Naive B cell (primary cell): ENCODE results near the gene SCRG1. TPM values are rescaled to one million over a fixed set of nuclear protein-coding genes. Genes with fewer than 3 reads are reported as not detected.
A peak's percentile ranks its signal among the peaks of the same experiment; 100 is the strongest.

Source experiments
- ATAC-seq, 2 donors: fragments of 150-1000 bp; cut with Tn5 transposase; 2 replicates each; pipeline ENCODE4 v1.10.0; 2021; ENCODE audit warnings: low read depth in 2 of 2, mild to moderate bottlenecking in 2 of 2, moderate library complexity in 2 of 2
- DNase-seq: peaks from one replicate; pipeline ENCODE4 v3.0.0; 2022
- H3K27ac Mint-ChIP-seq, 6 donors: one replicate each; pipeline ENCODE4 v1.8.0; 2020 to 2022; ENCODE audit warnings: mild to moderate bottlenecking in 6 of 6, mixed read lengths in 6 of 6, moderate library complexity in 5 of 6, inconsistent platforms in 2 of 6
- H3K27me3 Mint-ChIP-seq, 3 donors: one replicate each; pipeline ENCODE4 v1.8.0; 2021 to 2022; ENCODE audit warnings: mixed read lengths in 3 of 3, mild to moderate bottlenecking in 1 of 3
- H3K36me3 Mint-ChIP-seq, 2 donors: one replicate each; pipeline ENCODE4 v1.8.0; 2020 to 2022; ENCODE audit warnings: mixed read lengths in 2 of 2, inconsistent platforms in 1 of 2, mild to moderate bottlenecking in 1 of 2
- H3K4me1 Mint-ChIP-seq, 3 donors: one replicate each; pipeline ENCODE4 v1.8.0; 2020 to 2022; ENCODE audit warnings: mixed read lengths in 3 of 3, inconsistent platforms in 1 of 3, mild to moderate bottlenecking in 1 of 3, moderate library complexity in 1 of 3
- H3K4me3 Mint-ChIP-seq, 8 donors: one replicate each; pipeline ENCODE4 v1.8.0; 2020 to 2022; ENCODE audit warnings: mild to moderate bottlenecking in 8 of 8, mixed read lengths in 8 of 8, moderate library complexity in 8 of 8, inconsistent platforms in 2 of 8
- H3K9me3 Mint-ChIP-seq, 7 donors: one replicate each; pipeline ENCODE4 v1.8.0; 2020 to 2022; ENCODE audit warnings: mixed read lengths in 7 of 7, mild to moderate bottlenecking in 5 of 7, inconsistent platforms in 2 of 7, moderate library complexity in 1 of 7
- polyA plus RNA-seq, 6 donors: library from polyadenylated mRNA; unstranded; fragments of 300-500 nt; fragmentation: Illumina TruSeq; gene quantifications; one replicate each; pipeline ENCODE4 v1.2.3, GENCODE V29; 2021; ENCODE audit warnings: low read depth in 6 of 6

SCRG1 gene
- polyA plus RNA-seq, 6 donors from 2014 or later = 0.09 TPM; not detected in 5

DNA sequence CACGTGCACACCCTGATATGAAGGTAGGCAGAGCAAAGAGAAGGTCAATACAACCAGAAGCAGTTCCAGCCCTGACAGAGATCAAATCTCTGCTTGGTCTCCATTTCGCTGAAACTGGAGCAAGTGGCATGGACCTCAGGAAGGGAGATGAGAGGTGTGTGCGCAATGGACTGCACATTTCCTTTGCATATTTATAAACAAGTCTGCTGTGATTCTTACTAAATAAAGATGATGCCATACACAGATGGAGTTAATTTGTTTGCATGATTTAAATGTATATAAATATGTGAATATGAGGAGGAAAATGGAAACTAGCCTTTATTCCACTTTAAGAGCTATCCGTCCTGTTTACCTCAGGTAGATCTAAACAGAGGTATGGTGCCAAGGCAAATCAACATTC lies 2.1 kb upstream of the SCRG1 start:
- DNase-seq = no peak
- H3K27ac Mint-ChIP-seq = no peak overlapping the region
- H3K4me1 Mint-ChIP-seq = no peaks in the 10 kb centered on the region
- H3K4me3 Mint-ChIP-seq = no peak overlapping the region
- no peaks in the 10 kb centered on the region for H3K9me3 Mint-ChIP-seq
- peaks cover 0 to 1% of the 10 kb centered on the region in 2 donors for H3K36me3 Mint-ChIP-seq
- H3K27me3 Mint-ChIP-seq = no peaks in the 10 kb centered on the region
- ATAC-seq = no peak

DNA sequence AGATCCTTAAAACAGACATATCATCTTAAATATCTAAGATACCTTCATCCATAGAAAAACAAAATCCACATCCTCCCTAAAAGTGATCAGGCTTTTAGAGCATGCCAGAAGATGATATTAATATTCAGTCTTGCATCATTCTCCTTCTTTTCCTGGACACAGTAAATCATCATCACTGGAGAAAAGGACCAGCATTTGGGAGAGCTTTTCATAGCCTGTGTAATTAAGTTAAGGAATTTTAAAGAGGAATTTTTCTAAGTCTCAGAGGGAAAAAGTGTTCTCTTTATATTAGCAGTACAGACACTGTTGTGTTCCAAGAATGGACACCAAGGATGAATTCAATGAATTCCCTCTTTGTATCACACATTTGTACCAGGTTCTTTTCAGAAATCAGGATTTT lies 696 bp downstream of the SCRG1 start:
- no peak for DNase-seq
- Mint-ChIP-seq H3K9me3 (peaks cover 0 to 4% (median 0%) of the 10 kb centered on the region in 7 donors), H3K27me3 (no peaks in the 10 kb centered on the region), H3K4me3 (no peak overlapping the region), H3K27ac (no peak overlapping the region), H3K4me1 (no peaks in the 10 kb centered on the region), H3K36me3 (peaks cover 0 to 13% of the 10 kb centered on the region in 2 donors)
- ATAC-seq = no peak

DNA sequence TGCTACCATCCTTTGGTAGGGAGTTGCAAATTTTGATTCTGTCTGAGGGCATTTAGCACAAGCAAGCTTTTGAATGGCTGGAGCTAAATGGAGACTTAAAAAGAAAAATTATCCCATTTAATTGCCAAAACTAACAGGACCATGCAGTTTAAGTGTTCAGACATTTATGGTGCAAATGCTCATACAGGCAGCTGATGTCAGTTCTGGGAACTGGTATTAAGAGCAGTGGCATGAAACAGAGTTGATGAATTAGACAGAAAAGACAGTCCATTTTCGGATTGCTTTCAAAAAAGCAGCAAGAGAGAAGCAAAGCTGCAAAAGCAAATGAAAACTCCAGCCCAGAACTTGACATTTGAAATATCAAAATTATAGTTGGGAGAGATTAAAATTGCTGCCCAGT lies 1.3 kb downstream of the SCRG1 start:
- H3K36me3 Mint-ChIP-seq = peaks cover 0 to 13% of the 10 kb centered on the region in 2 donors
- no peaks in the 10 kb centered on the region for H3K27me3 Mint-ChIP-seq
- no peak overlapping the region for H3K27ac Mint-ChIP-seq
- H3K4me3 Mint-ChIP-seq = no peak overlapping the region
- ATAC-seq (no peak), DNase-seq (no peak)
- H3K9me3 Mint-ChIP-seq = peaks cover 0 to 4% (median 0%) of the 10 kb centered on the region in 7 donors
- no peaks in the 10 kb centered on the region for H3K4me1 Mint-ChIP-seq

- DNase-seq (no peak), ATAC-seq (no peak)
- Mint-ChIP-seq H3K4me3 (no peak overlapping the region), H3K27me3 (no peaks in the 10 kb centered on the region), H3K27ac (no peak overlapping the region), H3K36me3 (peaks cover 0 to 13% of the 10 kb centered on the region in 2 donors), H3K4me1 (no peaks in the 10 kb centered on the region), H3K9me3 (peaks cover 0 to 4% (median 0%) of the 10 kb centered on the region in 7 donors)
Measured at GRCh38 chr4:173391701-173392100, 7.2 kb downstream of the SCRG1 start.

GRCh38 chr4:173386751-173387150 lies 12.2 kb downstream of the SCRG1 start:
- H3K4me3 Mint-ChIP-seq = no peak overlapping the region
- no peaks in the 10 kb centered on the region for H3K9me3 Mint-ChIP-seq
- H3K4me1 Mint-ChIP-seq = no peaks in the 10 kb centered on the region
- ATAC-seq = no peak
- no peak for DNase-seq
- H3K27ac Mint-ChIP-seq = no peak overlapping the region
- H3K27me3 Mint-ChIP-seq = no peaks in the 10 kb centered on the region
- H3K36me3 Mint-ChIP-seq = no peaks in the 10 kb centered on the region

DNA sequence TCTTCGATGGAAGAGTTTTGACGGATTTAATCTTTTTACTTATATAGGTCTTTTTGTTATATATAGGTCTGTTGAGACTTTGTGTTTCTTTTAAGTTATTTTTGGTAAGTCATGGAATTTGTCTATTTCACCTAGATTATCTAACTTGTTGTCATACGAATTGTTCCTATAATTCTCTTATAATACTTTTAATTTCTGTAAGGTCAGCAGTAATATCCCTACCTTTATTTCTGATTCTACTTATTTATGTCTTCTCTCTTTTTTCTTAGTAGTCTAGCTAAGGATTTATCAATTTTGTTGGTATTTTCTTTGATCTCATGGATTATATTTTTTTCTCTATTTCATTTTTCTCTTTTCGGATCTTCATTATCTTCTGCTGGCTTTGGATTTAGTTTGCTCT lies 16.6 kb downstream of the SCRG1 start:
- Mint-ChIP-seq H3K36me3 (no peaks in the 10 kb centered on the region), H3K27ac (no peak overlapping the region)

GRCh38 chr4:173381610-173382009 lies 17.3 kb downstream of the SCRG1 start:
- ATAC-seq = no peak
- Mint-ChIP-seq H3K27me3 (no peaks in the 10 kb centered on the region), H3K4me1 (no peaks in the 10 kb centered on the region)

More for the DNA sequence above, 16.6 kb downstream of the SCRG1 start:
- no peaks in the 10 kb centered on the region for H3K4me1 Mint-ChIP-seq
- no peak for ATAC-seq
- no peak overlapping the region for H3K4me3 Mint-ChIP-seq
- no peaks in the 10 kb centered on the region for H3K9me3 Mint-ChIP-seq
- H3K27me3 Mint-ChIP-seq = no peaks in the 10 kb centered on the region
- no peak for DNase-seq

DNA sequence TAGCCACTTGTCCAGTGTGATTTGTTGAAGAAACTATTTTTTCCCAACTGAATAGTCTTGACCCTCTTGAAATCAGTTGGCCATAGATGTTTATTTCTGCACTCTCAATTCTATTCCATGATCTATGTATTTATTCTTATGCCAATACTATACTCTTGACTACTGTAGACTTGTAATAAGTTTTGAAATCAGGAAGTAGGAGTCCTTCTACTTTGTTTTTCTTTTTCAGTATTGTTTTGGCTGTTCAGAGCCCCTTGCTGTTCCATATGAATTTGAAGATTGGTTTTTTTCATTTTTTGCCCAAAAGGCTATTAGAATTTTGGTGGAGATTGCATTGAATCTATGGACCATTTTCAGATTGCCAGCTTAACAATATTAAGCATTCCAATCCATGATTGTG lies 17.9 kb downstream of the SCRG1 start:
- no peak overlapping the region for H3K4me3 Mint-ChIP-seq
- ATAC-seq (no peak), DNase-seq (no peak)
- no peak overlapping the region for H3K27ac Mint-ChIP-seq
- H3K27me3 Mint-ChIP-seq = no peaks in the 10 kb centered on the region
- no peaks in the 10 kb centered on the region for H3K4me1 Mint-ChIP-seq
- no peaks in the 10 kb centered on the region for H3K9me3 Mint-ChIP-seq
- H3K36me3 Mint-ChIP-seq = no peaks in the 10 kb centered on the region

More at GRCh38 chr4:173381610-173382009, 17.3 kb downstream of the SCRG1 start:
- Mint-ChIP-seq H3K27ac (no peak overlapping the region), H3K9me3 (no peaks in the 10 kb centered on the region), H3K36me3 (no peaks in the 10 kb centered on the region), H3K4me3 (no peak overlapping the region)
- no peak for DNase-seq

DNA sequence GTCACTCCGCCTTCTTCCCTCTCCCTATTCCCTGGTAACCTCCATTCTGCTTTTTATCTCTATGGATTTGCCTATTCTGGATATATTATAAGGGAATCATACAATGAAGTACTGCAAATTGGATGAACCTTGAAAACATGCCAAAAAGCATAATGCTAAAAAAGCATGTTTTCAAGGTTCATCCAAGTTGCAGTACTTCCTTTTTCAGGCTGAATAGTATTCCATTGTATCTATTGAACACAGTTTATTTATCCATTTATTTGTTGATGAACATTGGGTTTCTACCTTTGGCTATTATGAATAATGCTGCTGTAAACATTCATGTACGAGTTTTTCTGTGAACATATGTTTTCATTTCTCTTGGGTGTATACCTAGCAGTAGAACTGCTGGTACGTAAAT lies 19.0 kb downstream of the SCRG1 start:
- no peak overlapping the region for H3K27ac Mint-ChIP-seq
- DNase-seq (no peak), ATAC-seq (no peak)
- no peaks in the 10 kb centered on the region for H3K27me3 Mint-ChIP-seq
- H3K4me3 Mint-ChIP-seq = no peak overlapping the region
- no peaks in the 10 kb centered on the region for H3K36me3 Mint-ChIP-seq
- H3K9me3 Mint-ChIP-seq = no peaks in the 10 kb centered on the region
- no peaks in the 10 kb centered on the region for H3K4me1 Mint-ChIP-seq

GRCh38 chr4:173374588-173374987 lies 24.3 kb downstream of the SCRG1 start:
- ATAC-seq = no peak
- no peak overlapping the region for H3K4me3 Mint-ChIP-seq

GRCh38 chr4:173371292-173372192 lies 27.4 kb downstream of the SCRG1 start:
- DNase-seq (peak; percentile 42), ATAC-seq (peak; percentile 1 to 3)
- no peaks in the 10 kb centered on the region for H3K36me3 Mint-ChIP-seq
- H3K27ac Mint-ChIP-seq = peak overlapping the region in 5 of 6 donors; percentile 52 to 95 (median 90)
- H3K27me3 Mint-ChIP-seq = peaks cover 0 to 4% (median 0%) of the 10 kb centered on the region in 3 donors
- H3K4me1 Mint-ChIP-seq = peaks cover 19 to 22% (median 19%) of the 10 kb centered on the region in 3 donors
- no peaks in the 10 kb centered on the region for H3K9me3 Mint-ChIP-seq
- H3K4me3 Mint-ChIP-seq = peak overlapping the region; percentile 90 to 99 (median 98)

More at GRCh38 chr4:173374588-173374987, 24.3 kb downstream of the SCRG1 start:
- DNase-seq = no peak
- peaks cover 0 to 4% (median 0%) of the 10 kb centered on the region in 3 donors for H3K27me3 Mint-ChIP-seq
- H3K36me3 Mint-ChIP-seq = no peaks in the 10 kb centered on the region
- no peak overlapping the region for H3K27ac Mint-ChIP-seq
- H3K9me3 Mint-ChIP-seq = no peaks in the 10 kb centered on the region
- peaks cover 13 to 17% (median 15%) of the 10 kb centered on the region in 3 donors for H3K4me1 Mint-ChIP-seq

DNA sequence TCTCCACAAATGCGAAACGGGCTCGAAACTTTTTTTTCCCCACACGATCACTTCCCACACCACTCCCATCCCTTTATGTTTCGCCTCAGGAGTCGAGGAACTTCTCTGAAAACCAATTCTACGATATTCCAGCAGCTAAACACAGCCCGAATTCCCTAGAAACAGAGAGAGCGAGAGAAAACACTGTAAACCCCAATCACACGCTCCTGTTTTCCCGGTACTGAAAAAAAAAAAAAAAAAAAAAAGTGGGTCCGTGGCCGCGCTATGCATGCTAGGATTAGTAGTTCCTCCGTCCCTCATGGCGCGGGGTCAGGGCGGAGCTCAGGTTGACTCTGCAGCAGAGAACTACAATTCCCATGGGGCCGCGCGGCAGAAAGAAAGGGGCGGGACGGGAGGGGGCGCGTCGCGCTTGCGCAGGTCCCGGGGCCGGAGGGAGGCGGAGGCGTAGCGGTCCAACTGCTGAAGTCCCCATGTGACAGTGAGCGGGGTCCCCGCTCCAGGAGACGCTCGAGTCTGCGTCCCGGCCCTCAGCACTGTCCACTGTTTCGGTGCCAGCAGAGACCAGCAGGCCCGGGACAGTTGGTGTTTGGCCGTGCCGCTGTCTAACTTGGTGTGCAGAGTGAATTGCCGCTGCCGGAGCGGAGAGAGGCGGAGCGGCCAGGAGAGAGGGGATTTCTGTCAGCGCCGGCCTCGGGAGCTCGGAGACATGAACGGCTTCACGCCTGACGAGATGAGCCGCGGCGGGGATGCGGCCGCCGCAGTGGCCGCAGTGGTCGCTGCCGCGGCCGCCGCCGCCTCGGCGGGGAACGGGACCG lies 28.2 kb downstream of the SCRG1 start, which contains the start of gene SAP30:
TSS of gene SAP30 (plus strand) at position 478 of the 815 bp plus-strand sequence. CDS start at position 707, 229 bp downstream.
- Mint-ChIP-seq H3K36me3 (no peaks in the 10 kb centered on the region), H3K4me1 (peaks cover 19 to 22% (median 19%) of the 10 kb centered on the region in 3 donors), H3K9me3 (no peaks in the 10 kb centered on the region), H3K27ac (peak within 1 kb of the TSS; percentile 94 to 99 (median 99)), H3K27me3 (peaks cover 0 to 4% (median 0%) of the 10 kb centered on the region in 3 donors), H3K4me3 (peak within 1 kb of the TSS; percentile 90 to 100 (median 99))
- ATAC-seq (peak; percentile 81 to 83), DNase-seq (peak; percentile 90)

- peak overlapping the region; percentile 90 to 100 (median 99) for H3K4me3 Mint-ChIP-seq
- peaks cover 0 to 4% (median 0%) of the 10 kb centered on the region in 3 donors for H3K27me3 Mint-ChIP-seq
- H3K9me3 Mint-ChIP-seq = no peaks in the 10 kb centered on the region
- DNase-seq = no peak
- no peaks in the 10 kb centered on the region for H3K36me3 Mint-ChIP-seq
- H3K4me1 Mint-ChIP-seq = peaks cover 19 to 22% (median 19%) of the 10 kb centered on the region in 3 donors
- peak; percentile 37 to 39 for ATAC-seq
- peak overlapping the region; percentile 94 to 99 (median 99) for H3K27ac Mint-ChIP-seq
Measured at GRCh38 chr4:173370130-173370476, 28.8 kb downstream of the SCRG1 start.
